PFSK-1 (cell line): ENCODE measurements around the gene APLP2.

Experiments
- POLR2AphosphoS5 ChIP-seq: IDR thresholded peaks from 2 replicates; pipeline ENCODE4 v1.6.1; 2012; ENCODE audit warnings: low read depth, mild to moderate bottlenecking, control low read depth, low read length, moderate library complexity
- REST ChIP-seq, 2 experiments: IDR thresholded peaks; 2 replicates each; pipeline versions ENCODE4 v1.6.1 to v1.8.0; 2011 to 2012; ENCODE audit warnings: low read depth in 2 of 2, low read length in 2 of 2, control low read depth in 1 of 2, inconsistent platforms in 1 of 2, mild to moderate bottlenecking in 1 of 2, moderate library complexity in 1 of 2; ENCODE audit not compliant: insufficient read depth in 1 of 2
- SIN3A ChIP-seq: IDR thresholded peaks from 2 replicates; pipeline ENCODE4 v1.6.1; 2012; ENCODE audit warnings: mild to moderate bottlenecking, low read length, moderate library complexity, borderline replicate concordance; ENCODE audit not compliant: insufficient read depth

- TF ChIP-seq REST (IDR thresholded peaks at IDR 0.05; ENCODE audit: insufficient read depth in 1 of 2, low read depth in 2 of 2, low read length in 2 of 2) (no peak), SIN3A (no peak), POLR2AphosphoS5 (no peak)
These were observed 14.7 kb upstream of the APLP2 start for GRCh38 chr11:130054966-130055365.
